Liver (tissue), 3 donors: ENCODE measurements around the gene TMEM259.

Experiments used
- ATF3 ChIP-seq: IDR thresholded peaks from 2 replicates; pipeline ENCODE4 v1.6.1; 2016; ENCODE audit warnings: antibody characterized with exemption
- EGR1 ChIP-seq, 2 donors: IDR thresholded peaks; 2 replicates each; pipeline ENCODE4 v1.6.1; 2016 to 2018; ENCODE audit warnings: antibody characterized with exemption in 2 of 2, low read depth in 2 of 2
- HNF4A ChIP-seq, 2 donors: conservative IDR thresholded peaks; 2 replicates each; pipeline ENCODE4 v1.6.1; 2016; ENCODE audit warnings: antibody characterized with exemption in 2 of 2, mild to moderate bottlenecking in 2 of 2
- HNF4G ChIP-seq: IDR thresholded peaks from 2 replicates; pipeline ENCODE4 v1.6.1; 2016; ENCODE audit warnings: antibody characterized with exemption
- JUND ChIP-seq, 2 donors: IDR thresholded peaks; 2 replicates each; pipeline ENCODE4 v1.6.1; 2016; ENCODE audit warnings: antibody characterized with exemption in 2 of 2
- MAX ChIP-seq: IDR thresholded peaks from 2 replicates; pipeline ENCODE4 v1.6.1; 2016; ENCODE audit warnings: antibody characterized with exemption
- NR2F2 ChIP-seq: IDR thresholded peaks from 2 replicates; pipeline ENCODE4 v1.6.1; 2016; ENCODE audit warnings: antibody characterized with exemption
- RAD21 ChIP-seq, 2 donors: IDR thresholded peaks; 2 replicates each; pipeline ENCODE4 v1.6.1; 2016; ENCODE audit warnings: antibody characterized with exemption in 2 of 2, mild to moderate bottlenecking in 2 of 2
- SP1 ChIP-seq: IDR thresholded peaks from 2 replicates; pipeline ENCODE4 v1.6.1; 2018; ENCODE audit warnings: antibody characterized with exemption, mild to moderate bottlenecking
- TAF1 ChIP-seq: conservative IDR thresholded peaks from 2 replicates; pipeline ENCODE4 v1.6.1; 2016; ENCODE audit warnings: antibody characterized with exemption, mild to moderate bottlenecking
- YY1 ChIP-seq: IDR thresholded peaks from 2 replicates; pipeline ENCODE4 v1.6.1; 2016; ENCODE audit warnings: antibody characterized with exemption, mild to moderate bottlenecking
- ZBTB33 ChIP-seq: IDR thresholded peaks from 2 replicates; pipeline ENCODE4 v1.6.1; 2016; ENCODE audit warnings: antibody characterized with exemption
- TF ChIP-seq, protein P1 (sequence below): fragments of 150-350 bp; IDR thresholded peaks from 2 replicates; pipeline ENCODE4 v1.5.1; 2017; ENCODE audit warnings: improper control_type of control experiment, low read depth, low read length; ENCODE audit not compliant: missing input control
- TF ChIP-seq, protein P2 (sequence below): IDR thresholded peaks from 2 replicates; pipeline ENCODE4 v1.6.1; 2016; ENCODE audit warnings: antibody characterized with exemption, mild to moderate bottlenecking
- donor health status: healthy.
- donor health status: healthy.

GRCh38 chr19:995051-995827 lies 25.7 kb downstream of the TMEM259 start:
- TF ChIP-seq, protein P1, sequence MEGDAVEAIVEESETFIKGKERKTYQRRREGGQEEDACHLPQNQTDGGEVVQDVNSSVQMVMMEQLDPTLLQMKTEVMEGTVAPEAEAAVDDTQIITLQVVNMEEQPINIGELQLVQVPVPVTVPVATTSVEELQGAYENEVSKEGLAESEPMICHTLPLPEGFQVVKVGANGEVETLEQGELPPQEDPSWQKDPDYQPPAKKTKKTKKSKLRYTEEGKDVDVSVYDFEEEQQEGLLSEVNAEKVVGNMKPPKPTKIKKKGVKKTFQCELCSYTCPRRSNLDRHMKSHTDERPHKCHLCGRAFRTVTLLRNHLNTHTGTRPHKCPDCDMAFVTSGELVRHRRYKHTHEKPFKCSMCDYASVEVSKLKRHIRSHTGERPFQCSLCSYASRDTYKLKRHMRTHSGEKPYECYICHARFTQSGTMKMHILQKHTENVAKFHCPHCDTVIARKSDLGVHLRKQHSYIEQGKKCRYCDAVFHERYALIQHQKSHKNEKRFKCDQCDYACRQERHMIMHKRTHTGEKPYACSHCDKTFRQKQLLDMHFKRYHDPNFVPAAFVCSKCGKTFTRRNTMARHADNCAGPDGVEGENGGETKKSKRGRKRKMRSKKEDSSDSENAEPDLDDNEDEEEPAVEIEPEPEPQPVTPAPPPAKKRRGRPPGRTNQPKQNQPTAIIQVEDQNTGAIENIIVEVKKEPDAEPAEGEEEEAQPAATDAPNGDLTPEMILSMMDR, result no peak
- TF ChIP-seq ZBTB33, result no peak
- TF ChIP-seq TAF1, result no peak
- no peak for TF ChIP-seq YY1
- TF ChIP-seq, protein P2, sequence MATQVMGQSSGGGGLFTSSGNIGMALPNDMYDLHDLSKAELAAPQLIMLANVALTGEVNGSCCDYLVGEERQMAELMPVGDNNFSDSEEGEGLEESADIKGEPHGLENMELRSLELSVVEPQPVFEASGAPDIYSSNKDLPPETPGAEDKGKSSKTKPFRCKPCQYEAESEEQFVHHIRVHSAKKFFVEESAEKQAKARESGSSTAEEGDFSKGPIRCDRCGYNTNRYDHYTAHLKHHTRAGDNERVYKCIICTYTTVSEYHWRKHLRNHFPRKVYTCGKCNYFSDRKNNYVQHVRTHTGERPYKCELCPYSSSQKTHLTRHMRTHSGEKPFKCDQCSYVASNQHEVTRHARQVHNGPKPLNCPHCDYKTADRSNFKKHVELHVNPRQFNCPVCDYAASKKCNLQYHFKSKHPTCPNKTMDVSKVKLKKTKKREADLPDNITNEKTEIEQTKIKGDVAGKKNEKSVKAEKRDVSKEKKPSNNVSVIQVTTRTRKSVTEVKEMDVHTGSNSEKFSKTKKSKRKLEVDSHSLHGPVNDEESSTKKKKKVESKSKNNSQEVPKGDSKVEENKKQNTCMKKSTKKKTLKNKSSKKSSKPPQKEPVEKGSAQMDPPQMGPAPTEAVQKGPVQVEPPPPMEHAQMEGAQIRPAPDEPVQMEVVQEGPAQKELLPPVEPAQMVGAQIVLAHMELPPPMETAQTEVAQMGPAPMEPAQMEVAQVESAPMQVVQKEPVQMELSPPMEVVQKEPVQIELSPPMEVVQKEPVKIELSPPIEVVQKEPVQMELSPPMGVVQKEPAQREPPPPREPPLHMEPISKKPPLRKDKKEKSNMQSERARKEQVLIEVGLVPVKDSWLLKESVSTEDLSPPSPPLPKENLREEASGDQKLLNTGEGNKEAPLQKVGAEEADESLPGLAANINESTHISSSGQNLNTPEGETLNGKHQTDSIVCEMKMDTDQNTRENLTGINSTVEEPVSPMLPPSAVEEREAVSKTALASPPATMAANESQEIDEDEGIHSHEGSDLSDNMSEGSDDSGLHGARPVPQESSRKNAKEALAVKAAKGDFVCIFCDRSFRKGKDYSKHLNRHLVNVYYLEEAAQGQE, result no peak
- TF ChIP-seq JUND (IDR thresholded peaks at IDR 0.05), result no peak
- TF ChIP-seq SP1, result no peak
- TF ChIP-seq MAX, result no peak
- no peak for TF ChIP-seq RAD21 (IDR thresholded peaks at IDR 0.05)
- no peak for TF ChIP-seq EGR1 (IDR thresholded peaks at IDR 0.05; ENCODE audit: low read depth in 2 of 2)
- no peak for TF ChIP-seq HNF4G
- TF ChIP-seq ATF3, result no peak
- no peak for TF ChIP-seq HNF4A (conservative IDR thresholded peaks at IDR 0.05)
- TF ChIP-seq NR2F2, result no peak
